HepG2 (cell line): Measurements from ENCODE around the gene JMJD4. TPM values are rescaled to one million over a fixed set of nuclear protein-coding genes. Genes with fewer than 3 reads are reported as not detected.

ENCODE experiments used
- ATAC-seq: fragments of 200-7000 bp; cut with Tn5 transposase; 3 replicates; pipeline ENCODE4 v1.9.1; 2020; ENCODE audit warnings: mild to moderate bottlenecking, moderate library complexity
- BruUV-seq: library from RNA; stranded (reverse); fragments of 400-500 nt; replicated peaks from 2 replicates; lab custom pipeline; 2021; lab: Mats Ljungman, UMichigan
- CTCF ChIA-PET: fragments of 300-600 bp; formaldehyde crosslinking; extraction: SDS; loops from one replicate; lab custom pipeline; 2021; ENCODE audit warnings: low total read pairs, inconsistent platforms, low intra/inter-chr PET ratio; lab: Yijun Ruan, JAX
- POLR2A ChIA-PET: fragments of 350-600 bp; sonication (Branson Sonifier 250); formaldehyde crosslinking; loops from one replicate; lab custom pipeline; 2020; ENCODE audit warnings: antibody characterized with exemption, inconsistent platforms; lab: Yijun Ruan, JAX
- DNase-seq: peaks from one replicate; pipeline ENCODE4 v3.0.0-alpha.2; 2015; ENCODE audit warnings: low spot score
- FAIRE-seq: peaks from 3 replicates; lab custom pipeline; 2011; peaks lifted over from hg19 to GRCh38; lab: Jason Lieb, UNC
- H2AFZ ChIP-seq: one replicate; pipeline ENCODE4 v1.6.1; 2011; ENCODE audit warnings: low read length, inconsistent platforms
- H3K27ac ChIP-seq: fragments of 300-600 bp; 3 replicates; pipeline ENCODE4 v1.8.0; 2011; ENCODE audit warnings: mixed run types, mild to moderate bottlenecking, mixed read lengths, low read length, inconsistent platforms; ENCODE audit not compliant: insufficient read depth; ENCODE audit errors: extremely low read length
- H3K27me3 ChIP-seq, 2 experiments: fragments of 200-600 bp in 1 of 2; 2 replicates in 1 of 2; 3 replicates in 1 of 2; pipeline versions ENCODE4 v1.6.0 to v1.8.0; 2011; ENCODE audit warnings: low read length in 2 of 2, mild to moderate bottlenecking in 2 of 2, moderate library complexity in 2 of 2, inconsistent platforms in 1 of 2; ENCODE audit not compliant: insufficient read depth in 2 of 2, control insufficient read depth in 1 of 2
- H3K36me3 ChIP-seq, 2 experiments: fragments of 200-600 bp in 1 of 2; replicated peaks in 1 of 2; 2 replicates in 1 of 2; 3 replicates in 1 of 2; pipeline versions ENCODE4 v1.5.1 to v1.8.0; 2011; ENCODE audit warnings: low read length in 2 of 2, inconsistent platforms in 1 of 2; ENCODE audit not compliant: insufficient read depth in 2 of 2, control insufficient read depth in 1 of 2
- H3K4me1 ChIP-seq: 2 replicates; pipeline ENCODE4 v1.5.1; 2012; ENCODE audit warnings: low read length, inconsistent platforms; ENCODE audit not compliant: insufficient read depth
- H3K4me2 ChIP-seq: 2 replicates; pipeline ENCODE4 v1.6.0; 2011; ENCODE audit warnings: low read depth, low read length, inconsistent platforms
- H3K4me3 ChIP-seq, 3 experiments: fragments of 200-600 bp in 1 of 3; sonication (generic), shearing (Covaris generic) in 1 of 3; replicated peaks in 1 of 3; 2 replicates each; pipeline ENCODE4 v1.5.1; 2011 to 2016; ENCODE audit warnings: low read length in 3 of 3, inconsistent platforms in 2 of 3, low read depth in 2 of 3, mild to moderate bottlenecking in 2 of 3, control low read depth in 1 of 3, mixed read lengths in 1 of 3; ENCODE audit not compliant: insufficient read depth in 1 of 3
- H3K79me2 ChIP-seq: one replicate; pipeline ENCODE4 v1.6.1; 2011; ENCODE audit warnings: low read length, inconsistent platforms; ENCODE audit not compliant: insufficient read depth
- H3K9ac ChIP-seq: 2 replicates; pipeline ENCODE4 v1.6.0; 2011; ENCODE audit warnings: mild to moderate bottlenecking, low read depth, low read length, inconsistent platforms; ENCODE audit not compliant: insufficient read depth
- H3K9me3 ChIP-seq: 2 replicates; pipeline ENCODE4 v1.5.1; 2012; ENCODE audit warnings: mild to moderate bottlenecking, low read length
- H4K20me1 ChIP-seq: 2 replicates; pipeline ENCODE4 v1.6.0; 2011; ENCODE audit warnings: inconsistent platforms, mild to moderate bottlenecking, low read length, moderate library complexity; ENCODE audit not compliant: insufficient read depth
- HNF4G ChIP-seq, 2 experiments: sonication (generic) in 1 of 2; formaldehyde crosslinking in 1 of 2; IDR thresholded peaks; 2 replicates each; pipeline versions ENCODE4 v1.4.0 to v1.6.1; 2011 to 2020; ENCODE audit warnings: borderline replicate concordance in 2 of 2, low read depth in 2 of 2, mild to moderate bottlenecking in 2 of 2, low read length in 1 of 2, missing genetic modification reagents in 1 of 2, moderate library complexity in 1 of 2
- SNRNP70 ChIP-seq: fragments of 200-400 bp; formaldehyde crosslinking; IDR thresholded peaks from 2 replicates; pipeline ENCODE4 v1.6.1; 2017; ENCODE audit warnings: mild to moderate bottlenecking, low read depth, low read length, moderate library complexity
- SRY ChIP-seq: sonication (generic); formaldehyde crosslinking; IDR thresholded peaks from 2 replicates; pipeline ENCODE4 v1.8.0; 2022; ENCODE audit warnings: mild to moderate bottlenecking, missing genetic modification reagents
- ZIK1 ChIP-seq: sonication (generic); formaldehyde crosslinking; IDR thresholded peaks from 2 replicates; pipeline ENCODE4 v1.5.0; 2020; ENCODE audit warnings: mild to moderate bottlenecking, low read depth, missing genetic modification reagents, borderline replicate concordance
- ZNF30 ChIP-seq: sonication (generic); formaldehyde crosslinking; IDR thresholded peaks from 2 replicates; pipeline ENCODE4 v1.5.0; 2020; ENCODE audit warnings: mild to moderate bottlenecking, missing genetic modification reagents
- ZNF337 ChIP-seq: sonication (generic); formaldehyde crosslinking; IDR thresholded peaks from 2 replicates; pipeline ENCODE4 v1.5.1; 2020; ENCODE audit warnings: missing genetic modification reagents, low read depth, mild to moderate bottlenecking, borderline replicate concordance
- ZNF776 ChIP-seq: sonication (generic); formaldehyde crosslinking; IDR thresholded peaks from 2 replicates; pipeline ENCODE4 v1.4.0; 2020; ENCODE audit warnings: mild to moderate bottlenecking, missing genetic modification reagents
- ZSCAN12 ChIP-seq: sonication (generic); formaldehyde crosslinking; IDR thresholded peaks from 2 replicates; pipeline ENCODE4 v1.9.0; 2021; ENCODE audit warnings: mild to moderate bottlenecking, missing genetic modification reagents
- ZZZ3 ChIP-seq: sonication (generic); formaldehyde crosslinking; IDR thresholded peaks from 2 replicates; pipeline ENCODE4 v1.4.0; 2020; ENCODE audit warnings: missing genetic modification reagents, mild to moderate bottlenecking, borderline replicate concordance
- WGBS: methylation state at CpG from one replicate; pipeline ENCODE4 v1.1.6; 2017; ENCODE audit warnings: low lambda C conversion rate; 5-methylcytosine and 5-hydroxymethylcytosine counted together
- in situ Hi-C: cut with HindIII; loops from 2 replicates; pipeline ENCODE4 v1.10.0; 2017; ENCODE audit warnings: low pct_unique_long_range_greater_than_20kb; ENCODE audit not compliant: extremely low pct_ligation_motif_present
- intact Hi-C: fragments of 100-400 bp; cut with micrococcal nuclease; formaldehyde crosslinking; loops from one replicate; pipeline ENCODE4 v1.10.0; 2022; ENCODE audit not compliant: unreplicated experiment
- polyA plus RNA-seq, 8 experiments: library from polyadenylated mRNA; depleted of rRNA in 3 of 8; stranded (reverse) in 7 of 8; unstranded in 1 of 8; fragments of >200 nt; fragmentation: Illumina TruSeq in 4 of 8; extraction: Trizol in 4 of 8; gene quantifications; 2 replicates each; pipeline versions ENCODE4 v1.2.1 to v1.2.3, GENCODE V29; 2011 to 2016; ENCODE audit warnings: low read depth in 4 of 8, missing spikeins in 1 of 8, mixed read lengths in 1 of 8; ENCODE audit not compliant: insufficient read depth in 1 of 8
- total RNA-seq, 5 experiments: library from RNA; depleted of rRNA; stranded (reverse); fragments of >200 nt; fragmentation: Illumina TruSeq; extraction: Trizol; gene quantifications; 2 replicates each; pipeline ENCODE4 v1.2.3, GENCODE V29; 2016; ENCODE audit warnings: low read depth in 1 of 5
- TF ChIP-seq, protein P1 (sequence below): sonication (generic); formaldehyde crosslinking; conservative IDR thresholded peaks from 2 replicates; pipeline ENCODE4 v1.5.0; 2020; ENCODE audit warnings: missing genetic modification reagents
- TF ChIP-seq, protein P2 (sequence below): sonication (generic); formaldehyde crosslinking; conservative IDR thresholded peaks from 2 replicates; pipeline ENCODE4 v1.8.0; 2022; ENCODE audit warnings: low read depth, missing genetic modification reagents
- TF ChIP-seq, protein P3 (sequence below): sonication (generic); formaldehyde crosslinking; IDR thresholded peaks from 2 replicates; pipeline ENCODE4 v1.5.0; 2020; ENCODE audit warnings: missing genetic modification reagents, mild to moderate bottlenecking, borderline replicate concordance
- TF ChIP-seq, protein P4 (sequence below), 2 experiments: sonication (generic) in 1 of 2; formaldehyde crosslinking in 1 of 2; IDR thresholded peaks; 2 replicates each; pipeline versions ENCODE4 v1.6.1 to v1.9.0; 2014 to 2022; ENCODE audit warnings: antibody characterized with exemption in 1 of 2, borderline replicate concordance in 1 of 2, inconsistent platforms in 1 of 2, low read depth in 1 of 2, missing genetic modification reagents in 1 of 2

JMJD4 gene
- total and polyA plus RNA-seq, 2 of the 13 experiments (the other 11 are each of a cell fraction or from before 2014, with no cell fraction given): 10.2 to 29.0 TPM

DNA sequence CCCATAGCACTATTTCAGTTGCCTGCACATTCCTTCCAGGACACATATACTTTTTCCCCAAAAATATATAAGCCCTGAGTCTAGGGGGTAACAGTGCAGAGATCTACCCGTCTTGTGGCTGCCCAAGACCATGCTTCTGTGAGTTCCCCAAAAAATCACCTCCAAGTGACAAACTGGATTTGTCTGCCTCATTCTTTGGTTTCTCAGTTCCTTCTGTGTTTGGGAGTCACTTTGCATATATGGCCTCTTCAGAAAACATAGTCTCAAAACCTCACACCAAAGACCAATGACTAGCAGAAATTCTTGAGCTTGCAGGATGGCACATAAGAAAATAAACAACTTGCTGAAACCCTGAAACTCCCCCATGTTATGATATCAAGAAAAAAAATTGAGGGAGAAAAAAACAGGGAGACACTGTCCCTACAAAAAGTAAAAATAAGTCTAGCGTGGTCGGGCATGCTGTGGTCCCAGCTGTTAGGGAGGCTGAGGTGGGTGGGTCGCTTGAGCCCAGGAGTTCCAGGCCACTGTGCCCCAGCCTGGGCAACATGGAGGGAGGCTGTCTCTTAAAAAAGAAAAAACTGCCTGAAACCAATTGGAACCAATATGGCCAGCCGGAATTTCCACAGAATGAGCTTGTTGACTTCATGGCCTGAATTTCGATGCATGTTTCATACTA lies 8.0 kb downstream of the JMJD4 start:
- no TSS peak for BruUV-seq
- 0 out of 6 replicates have a peak overlapping the region, but pooled peaks of 1 of the 3 experiments have one; percentile 0 for H3K4me3 ChIP-seq
- in situ Hi-C loops: no loop called here
- TF ChIP-seq, protein P1, sequence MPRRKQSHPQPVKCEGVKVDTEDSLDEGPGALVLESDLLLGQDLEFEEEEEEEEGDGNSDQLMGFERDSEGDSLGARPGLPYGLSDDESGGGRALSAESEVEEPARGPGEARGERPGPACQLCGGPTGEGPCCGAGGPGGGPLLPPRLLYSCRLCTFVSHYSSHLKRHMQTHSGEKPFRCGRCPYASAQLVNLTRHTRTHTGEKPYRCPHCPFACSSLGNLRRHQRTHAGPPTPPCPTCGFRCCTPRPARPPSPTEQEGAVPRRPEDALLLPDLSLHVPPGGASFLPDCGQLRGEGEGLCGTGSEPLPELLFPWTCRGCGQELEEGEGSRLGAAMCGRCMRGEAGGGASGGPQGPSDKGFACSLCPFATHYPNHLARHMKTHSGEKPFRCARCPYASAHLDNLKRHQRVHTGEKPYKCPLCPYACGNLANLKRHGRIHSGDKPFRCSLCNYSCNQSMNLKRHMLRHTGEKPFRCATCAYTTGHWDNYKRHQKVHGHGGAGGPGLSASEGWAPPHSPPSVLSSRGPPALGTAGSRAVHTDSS (CRISPR knock-in tag): no peak
- no peak for TF ChIP-seq ZSCAN12 (CRISPR knock-in tag)
- TF ChIP-seq, protein P2, sequence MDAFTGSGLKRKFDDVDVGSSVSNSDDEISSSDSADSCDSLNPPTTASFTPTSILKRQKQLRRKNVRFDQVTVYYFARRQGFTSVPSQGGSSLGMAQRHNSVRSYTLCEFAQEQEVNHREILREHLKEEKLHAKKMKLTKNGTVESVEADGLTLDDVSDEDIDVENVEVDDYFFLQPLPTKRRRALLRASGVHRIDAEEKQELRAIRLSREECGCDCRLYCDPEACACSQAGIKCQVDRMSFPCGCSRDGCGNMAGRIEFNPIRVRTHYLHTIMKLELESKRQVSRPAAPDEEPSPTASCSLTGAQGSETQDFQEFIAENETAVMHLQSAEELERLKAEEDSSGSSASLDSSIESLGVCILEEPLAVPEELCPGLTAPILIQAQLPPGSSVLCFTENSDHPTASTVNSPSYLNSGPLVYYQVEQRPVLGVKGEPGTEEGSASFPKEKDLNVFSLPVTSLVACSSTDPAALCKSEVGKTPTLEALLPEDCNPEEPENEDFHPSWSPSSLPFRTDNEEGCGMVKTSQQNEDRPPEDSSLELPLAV (CRISPR knock-in tag): no peak
- no peak for TF ChIP-seq ZNF30 (CRISPR knock-in tag)
- no peak for TF ChIP-seq SRY (CRISPR knock-in tag)
- TF ChIP-seq ZNF337 (CRISPR knock-in tag): no peak
- TF ChIP-seq ZNF776 (CRISPR knock-in tag): no peak
- TF ChIP-seq, protein P3, sequence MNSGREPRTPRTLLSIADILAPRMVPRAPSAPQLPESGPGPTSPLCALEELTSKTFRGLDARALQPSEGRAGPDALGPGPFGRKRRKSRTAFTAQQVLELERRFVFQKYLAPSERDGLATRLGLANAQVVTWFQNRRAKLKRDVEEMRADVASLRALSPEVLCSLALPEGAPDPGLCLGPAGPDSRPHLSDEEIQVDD: no peak
- no peak for TF ChIP-seq ZZZ3 (CRISPR knock-in tag)
- no peak for TF ChIP-seq ZIK1 (CRISPR knock-in tag)
- no peak for TF ChIP-seq SNRNP70
- no peak for TF ChIP-seq HNF4G (IDR thresholded peaks at IDR 0.05; ENCODE audit: borderline replicate concordance, low read depth, low read length)
- no peak for TF ChIP-seq HNF4G (CRISPR knock-in tag; IDR thresholded peaks at IDR 0.05; ENCODE audit: borderline replicate concordance, low read depth)
- TF ChIP-seq, protein P4, sequence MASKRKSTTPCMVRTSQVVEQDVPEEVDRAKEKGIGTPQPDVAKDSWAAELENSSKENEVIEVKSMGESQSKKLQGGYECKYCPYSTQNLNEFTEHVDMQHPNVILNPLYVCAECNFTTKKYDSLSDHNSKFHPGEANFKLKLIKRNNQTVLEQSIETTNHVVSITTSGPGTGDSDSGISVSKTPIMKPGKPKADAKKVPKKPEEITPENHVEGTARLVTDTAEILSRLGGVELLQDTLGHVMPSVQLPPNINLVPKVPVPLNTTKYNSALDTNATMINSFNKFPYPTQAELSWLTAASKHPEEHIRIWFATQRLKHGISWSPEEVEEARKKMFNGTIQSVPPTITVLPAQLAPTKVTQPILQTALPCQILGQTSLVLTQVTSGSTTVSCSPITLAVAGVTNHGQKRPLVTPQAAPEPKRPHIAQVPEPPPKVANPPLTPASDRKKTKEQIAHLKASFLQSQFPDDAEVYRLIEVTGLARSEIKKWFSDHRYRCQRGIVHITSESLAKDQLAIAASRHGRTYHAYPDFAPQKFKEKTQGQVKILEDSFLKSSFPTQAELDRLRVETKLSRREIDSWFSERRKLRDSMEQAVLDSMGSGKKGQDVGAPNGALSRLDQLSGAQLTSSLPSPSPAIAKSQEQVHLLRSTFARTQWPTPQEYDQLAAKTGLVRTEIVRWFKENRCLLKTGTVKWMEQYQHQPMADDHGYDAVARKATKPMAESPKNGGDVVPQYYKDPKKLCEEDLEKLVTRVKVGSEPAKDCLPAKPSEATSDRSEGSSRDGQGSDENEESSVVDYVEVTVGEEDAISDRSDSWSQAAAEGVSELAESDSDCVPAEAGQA (IDR thresholded peaks at IDR 0.05; ENCODE audit: low read depth): no peak
- TF ChIP-seq, protein P4 (CRISPR knock-in tag; IDR thresholded peaks at IDR 0.05; ENCODE audit: borderline replicate concordance): no peak

More for the DNA sequence above, 8.0 kb downstream of the JMJD4 start:
- WGBS: 75% methylated on average over 6 of the region's 6 CpGs
- Histone ChIP-seq H3K4me2 (peak overlapping the region; percentile 72), H4K20me1 (peaks cover 9% of the 10 kb centered on the region; the same call in 1 of the 2 replicates), H3K79me2 (no peaks in the 10 kb centered on the region), H3K27me3 (no peaks in the 10 kb centered on the region), H3K27ac (no peak overlapping the region), H2AFZ (no peak overlapping the region), H3K9ac (no peak overlapping the region), H3K9me3 (peaks cover 1% of the 10 kb centered on the region; the same call in 1 of the 2 replicates), H3K4me1 (peaks cover 41% of the 10 kb centered on the region), H3K36me3 (no peaks in the 10 kb centered on the region)
- ATAC-seq: no peak
- CTCF ChIA-PET: no interaction called here
- POLR2A ChIA-PET: no interaction called here
- no peak for DNase-seq
- FAIRE-seq: no peak
- intact Hi-C loops: no loop called here
